ENCODE results near the gene CSK.

CSK gene

GRCh38 chr15:74785194-74786032, 3.5 kb downstream of the CSK start:
- H3K27ac ChIP-seq, result peak overlapping the region; percentile 97; the same call in 1 of the 2 replicates
- TF ChIP-seq CTCF (conservative IDR thresholded peaks at IDR 0.05), result no peak

GRCh38 chr15:74786081-74786480, 4.2 kb downstream of the CSK start:
- peak overlapping the region; percentile 52; the same call in 1 of the 2 replicates for H3K27ac ChIP-seq

GRCh38 chr15:74786551-74787165, 4.8 kb downstream of the CSK start:
- TF ChIP-seq CTCF (conservative IDR thresholded peaks at IDR 0.05), result no peak
- H3K27ac ChIP-seq, result peak overlapping the region; percentile 52; the same call in 1 of the 2 replicates

GRCh38 chr15:74787251-74788041, 5.6 kb downstream of the CSK start:
- H3K27ac ChIP-seq, result peak overlapping the region; percentile 52
- TF ChIP-seq CTCF (conservative IDR thresholded peaks at IDR 0.05), result 0 out of 2 replicates have a peak, but pooled peaks have one; percentile 22

- TF ChIP-seq CTCF (conservative IDR thresholded peaks at IDR 0.05), result no peak
- peak overlapping the region; percentile 52 for H3K27ac ChIP-seq
These were observed 6.3 kb downstream of the CSK start for GRCh38 chr15:74788042-74788682.

GRCh38 chr15:74788683-74789151, 6.8 kb downstream of the CSK start:
- peak overlapping the region; percentile 52 for H3K27ac ChIP-seq
- TF ChIP-seq CTCF (conservative IDR thresholded peaks at IDR 0.05), result no peak

GRCh38 chr15:74789171-74789631, 7.3 kb downstream of the CSK start:
- no peak for TF ChIP-seq CTCF (conservative IDR thresholded peaks at IDR 0.05)

More at GRCh38 chr15:74789171-74789631, 7.3 kb downstream of the CSK start:
- H3K27ac ChIP-seq, result peak overlapping the region; percentile 52

Measured in VCaP (cell line).